ENCODE measurements around the gene INPP4A. TPM values are rescaled to one million over a fixed set of nuclear protein-coding genes. Genes with fewer than 3 reads are reported as not detected.

Gene INPP4A
- total RNA-seq, 4 donors from 2014 or later = 22.8 to 35.8 (median 25.4) TPM

- peaks cover 40 to 83% (median 54%) of the 10 kb centered on the region in 4 donors for H3K4me1 ChIP-seq
- no peak overlapping the region for H3K27ac ChIP-seq
- in situ Hi-C loops (cut with MboI; ENCODE audit: low pct_ligation_motif_present in 1 of 4, low pct_unique_long_range_greater_than_20kb in 1 of 4, low sequenced_read_pairs in 3 of 4) (no loop called here), intact Hi-C loops (cut with DNase I; ENCODE audit: low total_unique reads) (no loop called here)
- no peaks in the 10 kb centered on the region for H3K9me3 ChIP-seq
- no peak for TF ChIP-seq EP300 (IDR thresholded peaks at IDR 0.05; ENCODE audit: low read depth)
- no peak for TF ChIP-seq POLR2A (IDR thresholded peaks at IDR 0.05)
- no peak for TF ChIP-seq CTCF (IDR thresholded peaks at IDR 0.05)
- TF ChIP-seq POLR2AphosphoS5 (IDR thresholded peaks at IDR 0.05) = no peak
- no peak for DNase-seq
- no peak overlapping the region for H3K4me3 ChIP-seq
- H3K36me3 ChIP-seq = no peaks in the 10 kb centered on the region
- 82 to 87% methylated on average over 3 to 8 of the region's 8 CpGs for WGBS, 2 donors (ENCODE audit: low coverage in 1 of 2)
- no peaks in the 10 kb centered on the region for H3K27me3 ChIP-seq
Observed at GRCh38 chr2:98478088-98478551, 33.5 kb downstream of the INPP4A start.

- H3K4me3 ChIP-seq = no peak overlapping the region
- no peaks in the 10 kb centered on the region for H3K9me3 ChIP-seq
- no peaks in the 10 kb centered on the region for H3K27me3 ChIP-seq
- in situ Hi-C loops (cut with MboI; ENCODE audit: low pct_ligation_motif_present in 1 of 4, low pct_unique_long_range_greater_than_20kb in 1 of 4, low sequenced_read_pairs in 3 of 4) (no loop called here), intact Hi-C loops (cut with DNase I; ENCODE audit: low total_unique reads) (no loop called here)
- peak overlapping the region in 2 of 4 donors; percentile 37 to 59 for H3K27ac ChIP-seq
- 81 to 83% methylated on average over 3 to 4 of the region's 4 CpGs for WGBS, 2 donors (ENCODE audit: low coverage in 1 of 2)
- DNase-seq = no peak
- TF ChIP-seq POLR2A (IDR thresholded peaks at IDR 0.05) (no peak), EP300 (IDR thresholded peaks at IDR 0.05; ENCODE audit: low read depth) (no peak), POLR2AphosphoS5 (IDR thresholded peaks at IDR 0.05) (no peak), CTCF (IDR thresholded peaks at IDR 0.05) (no peak)
- no peaks in the 10 kb centered on the region for H3K36me3 ChIP-seq
- peaks cover 40 to 85% (median 53%) of the 10 kb centered on the region in 4 donors for H3K4me1 ChIP-seq
Observed at GRCh38 chr2:98478907-98479306, 34.2 kb downstream of the INPP4A start.

- Histone ChIP-seq H3K4me3 (no peak overlapping the region), H3K9me3 (no peaks in the 10 kb centered on the region), H3K27ac (peak overlapping the region; percentile 17 to 59 (median 35)), H3K27me3 (no peaks in the 10 kb centered on the region), H3K4me1 (peaks cover 39 to 85% (median 53%) of the 10 kb centered on the region in 4 donors), H3K36me3 (no peaks in the 10 kb centered on the region)
- intact Hi-C loops (cut with DNase I; ENCODE audit: low total_unique reads) (no loop called here), in situ Hi-C loops (cut with MboI; ENCODE audit: low pct_ligation_motif_present in 1 of 4, low pct_unique_long_range_greater_than_20kb in 1 of 4, low sequenced_read_pairs in 3 of 4) (no loop called here)
- TF ChIP-seq EP300 (IDR thresholded peaks at IDR 0.05; ENCODE audit: low read depth) (no peak), CTCF (IDR thresholded peaks at IDR 0.05) (no peak), POLR2AphosphoS5 (IDR thresholded peaks at IDR 0.05) (no peak), POLR2A (IDR thresholded peaks at IDR 0.05) (no peak)
- 67 to 68% methylated on average over 3 to 4 of the region's 4 CpGs for WGBS, 2 donors (ENCODE audit: low coverage in 1 of 2)
- no peak for DNase-seq
Observed at GRCh38 chr2:98479371-98479770, 34.7 kb downstream of the INPP4A start.

GRCh38 chr2:98479959-98480524 lies 35.4 kb downstream of the INPP4A start:
- H3K27ac ChIP-seq = peak overlapping the region; percentile 17 to 59 (median 35)
- no peaks in the 10 kb centered on the region for H3K27me3 ChIP-seq
- TF ChIP-seq CTCF (IDR thresholded peaks at IDR 0.05) = no peak
- no peak for TF ChIP-seq POLR2A (IDR thresholded peaks at IDR 0.05)
- no peak for TF ChIP-seq EP300 (IDR thresholded peaks at IDR 0.05; ENCODE audit: low read depth)
- TF ChIP-seq POLR2AphosphoS5 (IDR thresholded peaks at IDR 0.05) = no peak
- H3K4me1 ChIP-seq = peaks cover 40 to 85% (median 54%) of the 10 kb centered on the region in 4 donors
- H3K36me3 ChIP-seq = no peaks in the 10 kb centered on the region
- intact Hi-C loops (cut with DNase I; ENCODE audit: low total_unique reads) (no loop called here), in situ Hi-C loops (cut with MboI; ENCODE audit: low pct_ligation_motif_present in 1 of 4, low pct_unique_long_range_greater_than_20kb in 1 of 4, low sequenced_read_pairs in 3 of 4) (no loop called here)
- no peaks in the 10 kb centered on the region for H3K9me3 ChIP-seq
- peak; percentile 67 for DNase-seq
- H3K4me3 ChIP-seq = no peak overlapping the region
- WGBS, 2 donors (ENCODE audit: low coverage in 1 of 2) = 35 to 80% methylated on average over 1 to 4 of the region's 4 CpGs
